Lower leg skin (tissue), 3 donors: Measurements from ENCODE around the gene CORO1C.

Experiments
- CTCF ChIP-seq, 3 donors: fragments of 450-650 bp; IDR thresholded peaks; one replicate each; pipeline ENCODE4 v1.5.1; 2016; ENCODE audit warnings: antibody characterized with exemption in 3 of 3, mild to moderate bottlenecking in 3 of 3, moderate library complexity in 2 of 3
- POLR2A ChIP-seq, 2 donors: fragments of 450-650 bp; IDR thresholded peaks; one replicate each; pipeline ENCODE4 v1.6.1; 2016 to 2017; ENCODE audit warnings: antibody characterized with exemption in 2 of 2, mild to moderate bottlenecking in 1 of 2, moderate library complexity in 1 of 2

DNA sequence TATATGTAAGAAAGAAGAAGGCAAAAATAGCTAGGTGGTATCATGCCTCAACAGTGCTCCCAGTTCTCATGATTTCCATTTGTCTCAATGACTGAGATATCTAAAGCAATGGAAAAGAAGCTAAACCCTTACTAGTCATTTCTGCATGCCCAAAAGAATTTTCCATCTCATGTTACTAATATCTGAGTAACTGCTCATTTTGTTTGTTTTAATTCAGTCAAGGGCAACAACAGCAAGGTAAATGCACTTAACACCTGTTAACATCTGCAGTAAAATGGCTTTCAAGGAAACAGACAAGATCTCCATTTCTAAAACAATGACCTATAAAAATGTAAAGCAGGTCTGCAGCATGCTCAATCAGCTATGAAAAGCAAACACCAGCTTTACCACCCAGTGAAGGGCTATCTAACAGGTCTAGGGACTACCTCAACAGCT is 78.2 kb downstream of the CORO1C start:
- no peak for TF ChIP-seq CTCF (IDR thresholded peaks at IDR 0.05)
- no peak for TF ChIP-seq POLR2A (IDR thresholded peaks at IDR 0.05)
